CD14-positive monocyte (primary cell): ENCODE measurements around the gene TRABD2A. TPM values are rescaled to one million over a fixed set of nuclear protein-coding genes. Genes with fewer than 3 reads are reported as not detected.

ENCODE experiments used
- DNase-seq, 3 donors: peaks; one replicate each; pipeline ENCODE4 v3.0.0-alpha.2; 2011 to 2022
- H2AFZ ChIP-seq: 2 replicates; pipeline ENCODE4 v1.6.0; 2012; ENCODE audit warnings: mild to moderate bottlenecking, low read depth, low read length, inconsistent platforms; ENCODE audit not compliant: insufficient read depth, poor library complexity, severe bottlenecking
- H3K27ac ChIP-seq, 2 donors: 1 replicate in 1 of 2; 2 replicates in 1 of 2; pipeline ENCODE4 v1.5.1; 2012 to 2013; ENCODE audit warnings: low read length in 2 of 2, control low read depth in 1 of 2, inconsistent platforms in 1 of 2, low read depth in 1 of 2, mild to moderate bottlenecking in 1 of 2
- H3K27me3 ChIP-seq, 2 donors: one replicate each; pipeline versions ENCODE4 v1.6.0 to v1.6.1; 2011 to 2013; ENCODE audit warnings: low read length in 2 of 2; ENCODE audit not compliant: control insufficient read depth in 2 of 2, insufficient read depth in 2 of 2
- H3K36me3 ChIP-seq, 2 donors: replicated peaks in 1 of 2; 1 replicate in 1 of 2; 2 replicates in 1 of 2; pipeline versions ENCODE4 v1.5.1 to v1.6.1; 2012 to 2013; ENCODE audit warnings: low read length in 2 of 2, control low read depth in 1 of 2, inconsistent platforms in 1 of 2, mild to moderate bottlenecking in 1 of 2; ENCODE audit not compliant: insufficient read depth in 2 of 2, control insufficient read depth in 1 of 2
- H3K4me1 ChIP-seq, 2 donors: 1 replicate in 1 of 2; 2 replicates in 1 of 2; pipeline versions ENCODE4 v1.5.1 to v1.6.1; 2012 to 2013; ENCODE audit warnings: low read length in 2 of 2, control low read depth in 1 of 2, inconsistent platforms in 1 of 2, mild to moderate bottlenecking in 1 of 2, moderate library complexity in 1 of 2; ENCODE audit not compliant: insufficient read depth in 2 of 2, control insufficient read depth in 1 of 2
- H3K4me2 ChIP-seq: replicated peaks from 2 replicates; pipeline ENCODE3; 2012; ENCODE audit warnings: low read length, moderate library complexity, mild to moderate bottlenecking; ENCODE audit not compliant: poor library complexity, severe bottlenecking; ENCODE audit errors: extremely low read depth
- H3K4me3 ChIP-seq, 3 experiments: fragments of 200-600 bp in 1 of 3; sonication (generic) in 1 of 3; replicated peaks in 1 of 3; 1 replicate in 2 of 3; 2 replicates in 1 of 3; pipeline ENCODE4 v1.5.1; 2011 to 2013; ENCODE audit warnings: low read length in 3 of 3, mild to moderate bottlenecking in 3 of 3, control low read depth in 2 of 3, low read depth in 2 of 3, inconsistent platforms in 1 of 3, moderate library complexity in 1 of 3
- H3K79me2 ChIP-seq: 2 replicates; pipeline ENCODE4 v1.6.0; 2012; ENCODE audit warnings: mild to moderate bottlenecking, control low read depth, inconsistent platforms, low read length, moderate library complexity; ENCODE audit not compliant: insufficient read depth
- H3K9ac ChIP-seq: 2 replicates; pipeline ENCODE4 v1.6.0; 2017; ENCODE audit warnings: low read length, mild to moderate bottlenecking; ENCODE audit not compliant: insufficient read depth, poor library complexity, severe bottlenecking
- H3K9me3 ChIP-seq, 2 donors: replicated peaks in 1 of 2; 1 replicate in 1 of 2; 2 replicates in 1 of 2; pipeline versions ENCODE4 v1.5.1 to v1.6.1; 2012 to 2013; ENCODE audit warnings: low read length in 2 of 2, control low read depth in 1 of 2; ENCODE audit not compliant: control insufficient read depth in 1 of 2, insufficient read depth in 1 of 2
- H4K20me1 ChIP-seq: 2 replicates; pipeline ENCODE4 v1.6.0; 2012; ENCODE audit warnings: mild to moderate bottlenecking, low read length, control low read depth, moderate library complexity; ENCODE audit not compliant: insufficient read depth
- H3K27ac Mint-ChIP-seq, 7 donors: one replicate each; pipeline ENCODE4 v1.8.0; 2020; ENCODE audit warnings: mild to moderate bottlenecking in 7 of 7, mixed read lengths in 7 of 7, moderate library complexity in 6 of 7, inconsistent platforms in 2 of 7
- H3K27me3 Mint-ChIP-seq, 3 donors: one replicate each; pipeline ENCODE4 v1.8.0; 2021 to 2022; ENCODE audit warnings: low read depth in 3 of 3, mild to moderate bottlenecking in 3 of 3, mixed read lengths in 3 of 3, moderate library complexity in 3 of 3, inconsistent platforms in 1 of 3
- H3K36me3 Mint-ChIP-seq, 2 donors: one replicate each; pipeline ENCODE4 v1.8.0; 2020; ENCODE audit warnings: mixed read lengths in 2 of 2, inconsistent platforms in 1 of 2, mild to moderate bottlenecking in 1 of 2
- H3K4me1 Mint-ChIP-seq: one replicate; pipeline ENCODE4 v1.8.0; 2020; ENCODE audit warnings: mild to moderate bottlenecking, mixed read lengths
- H3K4me3 Mint-ChIP-seq, 2 donors: one replicate each; pipeline ENCODE4 v1.8.0; 2020; ENCODE audit warnings: mild to moderate bottlenecking in 2 of 2, mixed read lengths in 2 of 2, moderate library complexity in 1 of 2
- H3K9me3 Mint-ChIP-seq, 7 donors: one replicate each; pipeline ENCODE4 v1.8.0; 2020 to 2022; ENCODE audit warnings: mixed read lengths in 7 of 7, mild to moderate bottlenecking in 6 of 7, moderate library complexity in 6 of 7, inconsistent platforms in 2 of 7
- WGBS: methylation state at CpG from one replicate; pipeline ENCODE4 v1.1.5; 2013; ENCODE audit warnings: missing lambda C conversion rate; ENCODE audit not compliant: insufficient coverage; 5-methylcytosine and 5-hydroxymethylcytosine counted together
- intact Hi-C, 2 donors: fragments of 100-400 bp; cut with micrococcal nuclease; formaldehyde crosslinking; loops; one replicate each; pipeline versions ENCODE4 v1.15.0 to v1.15.1; 2023
- polyA plus RNA-seq, 3 donors: library from polyadenylated mRNA; depleted of rRNA in 1 of 3; unstranded in 2 of 3; stranded (reverse) in 1 of 3; fragments of 300-500 nt in 2 of 3; fragments of >200 nt in 1 of 3; fragmentation: Illumina TruSeq in 2 of 3; gene quantifications; 1 replicate in 2 of 3; 2 replicates in 1 of 3; pipeline ENCODE4 v1.2.3, GENCODE V29; 2012 to 2021
- TF ChIP-seq, protein P1 (sequence below): fragments of 200-600 bp; IDR thresholded peaks from one replicate; pipeline ENCODE4 v1.8.0; 2022; ENCODE audit warnings: antibody characterized with exemption, mild to moderate bottlenecking

TRABD2A gene
- polyA plus RNA-seq, 3 donors: 0.53 to 0.95 (median 0.79) TPM

GRCh38 chr2:84830758-84831500 lies 50.0 kb downstream of the TRABD2A start:
- Histone ChIP-seq H3K27me3 (no peaks in the 10 kb centered on the region), H2AFZ (peak overlapping the region; percentile 44), H3K4me3 (peak overlapping the region in 1 of 3 experiments; percentile 67), H3K4me2 (peak overlapping the region; percentile 64), H4K20me1 (no peaks in the 10 kb centered on the region), H3K79me2 (no peaks in the 10 kb centered on the region), H3K27ac (peak overlapping the region; percentile 70 to 92), H3K36me3 (no peaks in the 10 kb centered on the region), H3K4me1 (peaks cover 62 to 63% of the 10 kb centered on the region in 2 donors), H3K9me3 (peaks cover 4 to 5% of the 10 kb centered on the region in 2 donors), H3K9ac (no peak overlapping the region)
- DNase-seq: no peak
- Mint-ChIP-seq H3K4me3 (no peak overlapping the region), H3K36me3 (peaks cover 2 to 6% of the 10 kb centered on the region in 2 donors), H3K27me3 (no peaks in the 10 kb centered on the region), H3K4me1 (peaks cover 12% of the 10 kb centered on the region), H3K9me3 (peaks cover 3 to 8% (median 5%) of the 10 kb centered on the region in 7 donors), H3K27ac (peak overlapping the region in 1 of 7 donors; percentile 81)
- TF ChIP-seq, protein P1, sequence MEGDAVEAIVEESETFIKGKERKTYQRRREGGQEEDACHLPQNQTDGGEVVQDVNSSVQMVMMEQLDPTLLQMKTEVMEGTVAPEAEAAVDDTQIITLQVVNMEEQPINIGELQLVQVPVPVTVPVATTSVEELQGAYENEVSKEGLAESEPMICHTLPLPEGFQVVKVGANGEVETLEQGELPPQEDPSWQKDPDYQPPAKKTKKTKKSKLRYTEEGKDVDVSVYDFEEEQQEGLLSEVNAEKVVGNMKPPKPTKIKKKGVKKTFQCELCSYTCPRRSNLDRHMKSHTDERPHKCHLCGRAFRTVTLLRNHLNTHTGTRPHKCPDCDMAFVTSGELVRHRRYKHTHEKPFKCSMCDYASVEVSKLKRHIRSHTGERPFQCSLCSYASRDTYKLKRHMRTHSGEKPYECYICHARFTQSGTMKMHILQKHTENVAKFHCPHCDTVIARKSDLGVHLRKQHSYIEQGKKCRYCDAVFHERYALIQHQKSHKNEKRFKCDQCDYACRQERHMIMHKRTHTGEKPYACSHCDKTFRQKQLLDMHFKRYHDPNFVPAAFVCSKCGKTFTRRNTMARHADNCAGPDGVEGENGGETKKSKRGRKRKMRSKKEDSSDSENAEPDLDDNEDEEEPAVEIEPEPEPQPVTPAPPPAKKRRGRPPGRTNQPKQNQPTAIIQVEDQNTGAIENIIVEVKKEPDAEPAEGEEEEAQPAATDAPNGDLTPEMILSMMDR: no peak
- intact Hi-C loops: no loop called here
- 94% methylated on average over 8 of the region's 10 CpGs for WGBS

DNA sequence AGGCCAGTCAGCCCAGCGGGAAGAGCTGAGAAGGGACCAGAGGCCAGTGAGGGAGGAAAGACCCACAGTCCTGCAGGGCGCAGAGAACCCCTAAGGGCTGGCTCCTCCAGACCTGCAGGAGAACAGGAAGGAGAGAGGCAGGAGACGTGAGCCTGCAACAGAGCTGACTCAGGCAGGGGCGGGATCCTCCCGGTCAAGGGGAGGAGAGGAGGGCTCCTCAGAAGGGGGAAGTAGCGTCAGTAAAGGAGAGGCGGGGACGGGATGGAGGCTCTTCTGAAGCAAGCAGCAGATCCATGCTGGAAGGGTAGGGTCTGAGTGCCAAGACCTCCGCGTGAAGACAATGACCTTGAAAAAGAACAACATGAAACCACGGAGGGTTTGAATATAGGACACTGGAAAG lies 50.8 kb downstream of the TRABD2A start:
- Mint-ChIP-seq H3K4me3 (no peak overlapping the region), H3K27me3 (no peaks in the 10 kb centered on the region), H3K27ac (no peak overlapping the region), H3K4me1 (peaks cover 12% of the 10 kb centered on the region), H3K9me3 (peaks cover 0 to 2% (median 0%) of the 10 kb centered on the region in 7 donors), H3K36me3 (peaks cover 0 to 3% of the 10 kb centered on the region in 2 donors)
- peak; percentile 80 to 87 (median 84) for DNase-seq
- H3K79me2 ChIP-seq: no peaks in the 10 kb centered on the region
- intact Hi-C loops: no loop called here
- H3K9ac ChIP-seq: no peak overlapping the region
- peak overlapping the region; percentile 34 to 92 for H3K27ac ChIP-seq
- no peaks in the 10 kb centered on the region for H3K27me3 ChIP-seq
- peak overlapping the region; percentile 64 for H3K4me2 ChIP-seq
- no peaks in the 10 kb centered on the region for H4K20me1 ChIP-seq
- H3K4me1 ChIP-seq: peaks cover 62 to 63% of the 10 kb centered on the region in 2 donors
- H3K4me3 ChIP-seq: peak overlapping the region in 2 of 3 experiments; percentile 20 to 67
- TF ChIP-seq, protein P1: no peak
- peak overlapping the region; percentile 44 for H2AFZ ChIP-seq
- H3K36me3 ChIP-seq: no peaks in the 10 kb centered on the region
- WGBS: 32% methylated on average over 10 of the region's 11 CpGs
- no peaks in the 10 kb centered on the region for H3K9me3 ChIP-seq
